ENCODE measurements around the gene COG8. TPM values are rescaled to one million over a fixed set of nuclear protein-coding genes. Genes with fewer than 3 reads are reported as not detected.

The COG8 gene
- total and polyA plus RNA-seq, 2 of the 8 experiments (the other 6 are each of a cell fraction or from before 2014, with no cell fraction given): 49.1 to 55.6 TPM

- Histone ChIP-seq H3K9ac (replicated peaks in 1 of 4; ENCODE audit: extremely low read depth in 1 of 4, low read depth in 3 of 4, low read length in 3 of 4) (peak overlapping the region; percentile 51 to 80 (median 60)), H4K8ac (ENCODE audit: extremely low read depth, insufficient read depth, low read length) (peak overlapping the region; percentile 96), H3K4me3 (ENCODE audit: extremely low read depth in 1 of 4, insufficient read depth in 2 of 4, low read depth in 3 of 4, low read length in 4 of 4) (peak overlapping the region; percentile 53 to 84 (median 78)), H3K36me3 (ENCODE audit: control insufficient read depth in 2 of 4, insufficient read depth in 4 of 4, low read length in 3 of 4) (peaks cover 6 to 9% (median 7%) of the 10 kb centered on the region in 4 experiments; a peak in 5 of 8 replicates), H3K9me3 (ENCODE audit: insufficient read depth in 2 of 2, low read depth in 1 of 2, low read length in 1 of 2) (no peaks in the 10 kb centered on the region), H4K20me1 (replicated peaks in 1 of 2; ENCODE audit: control insufficient read depth in 1 of 2, insufficient read depth in 2 of 2, low read length in 2 of 2) (peaks cover 5 to 6% of the 10 kb centered on the region in 2 experiments), H4K5ac (ENCODE audit: insufficient read length, low read depth, low read length) (no peak overlapping the region), H3K27ac (ENCODE audit: low read depth, low read length) (0 out of 2 replicates have a peak overlapping the region, but pooled peaks have one; percentile 28), H3K4ac (replicated peaks; ENCODE audit: insufficient read length, low read depth, low read length) (no peak overlapping the region), H3K79me2 (ENCODE audit: control insufficient read depth in 1 of 2, insufficient read depth in 2 of 2, low read length in 2 of 2) (peaks cover 0 to 15% of the 10 kb centered on the region in 2 experiments; a peak in 1 of 4 replicates), H3K4me2 (ENCODE audit: insufficient read depth in 1 of 2, low read depth in 2 of 2, low read length in 2 of 2) (peak overlapping the region; percentile 65 to 66), H3K23ac (ENCODE audit: insufficient read length) (no peak overlapping the region), H3K4me1 (replicated peaks in 1 of 4; ENCODE audit: control insufficient read depth in 3 of 4, insufficient read depth in 4 of 4, low read length in 3 of 4) (peaks cover 0 to 4% (median 3%) of the 10 kb centered on the region in 4 experiments; a peak in 4 of 7 replicates), H2AK5ac (ENCODE audit: low read depth, low read length) (no peak overlapping the region), H3K14ac (ENCODE audit: insufficient read length) (no peak overlapping the region), H2BK20ac (ENCODE audit: low read length) (no peak overlapping the region), H2BK120ac (replicated peaks; ENCODE audit: low read depth, low read length) (no peak overlapping the region), H3K27me3 (replicated peaks in 1 of 4; ENCODE audit: control insufficient read depth in 3 of 4, extremely low read depth in 1 of 4, insufficient read depth in 3 of 4, low read length in 3 of 4) (no peaks in the 10 kb centered on the region), H3K79me1 (ENCODE audit: low read depth, low read length) (no peaks in the 10 kb centered on the region; the same call in 1 of the 2 replicates), H2AFZ (ENCODE audit: low read length) (no peak overlapping the region), H3K18ac (ENCODE audit: extremely low read depth, low read length) (no peak overlapping the region; the same call in 1 of the 2 replicates), H3K56ac (replicated peaks; ENCODE audit: insufficient read length, low read depth, low read length) (no peak overlapping the region), H2BK15ac (ENCODE audit: low read length) (no peak overlapping the region), H2BK5ac (ENCODE audit: low read depth, low read length) (no peak overlapping the region), H4K91ac (replicated peaks; ENCODE audit: insufficient read length, low read length) (no peak overlapping the region), H3K23me2 (ENCODE audit: low read depth, low read length) (0 out of 2 replicates have a peak, but pooled peaks cover 3% of the 10 kb centered on the region), H2BK12ac (ENCODE audit: low read depth, low read length) (no peak overlapping the region)
- 10% methylated on average over 28 of the region's 59 CpGs; no CpG with 5 or more reads in 1 of the 2 experiments for WGBS, 2 experiments (ENCODE audit: extremely low coverage in 1 of 2, insufficient coverage in 1 of 2, insufficient read length in 1 of 2, insufficient replicate concordance in 2 of 2, low coverage in 1 of 2, low lambda C conversion rate in 2 of 2, missing lambda C conversion rate in 1 of 2)
- peak in 1 of 2 experiments; percentile 77 for DNase-seq (ENCODE audit: low read depth in 1 of 2, low spot score in 2 of 2)
- POLR2A ChIA-PET (ENCODE audit: partially characterized antibody): interaction anchor here (0.5 to 24.8 kb wide), 3 partner anchors 25 to 275 kb away, joined by 3 to 497 read pairs (median 6); partner anchors contain the start of genes COG8, NIP7, PDF and TMED6
- no peak for FAIRE-seq
- CTCF ChIA-PET (ENCODE audit: partially characterized antibody): interaction anchor here (0.6 to 1.9 kb wide), 8 partner anchors 11 to 360 kb away, joined by 3 to 7 read pairs (median 3); partner anchors contain the start of gene PDF
Measured at GRCh38 chr16:69311533-69312387, 27.6 kb downstream of the COG8 start.
